ENCODE results near the gene MAPK11. TPM values are rescaled to one million over a fixed set of nuclear protein-coding genes. Genes with fewer than 3 reads are reported as not detected.

The MAPK11 gene
- total and polyA plus RNA-seq, 8 donors, result 0.29 to 13.6 (median 8.9) TPM; not detected in 1

DNA sequence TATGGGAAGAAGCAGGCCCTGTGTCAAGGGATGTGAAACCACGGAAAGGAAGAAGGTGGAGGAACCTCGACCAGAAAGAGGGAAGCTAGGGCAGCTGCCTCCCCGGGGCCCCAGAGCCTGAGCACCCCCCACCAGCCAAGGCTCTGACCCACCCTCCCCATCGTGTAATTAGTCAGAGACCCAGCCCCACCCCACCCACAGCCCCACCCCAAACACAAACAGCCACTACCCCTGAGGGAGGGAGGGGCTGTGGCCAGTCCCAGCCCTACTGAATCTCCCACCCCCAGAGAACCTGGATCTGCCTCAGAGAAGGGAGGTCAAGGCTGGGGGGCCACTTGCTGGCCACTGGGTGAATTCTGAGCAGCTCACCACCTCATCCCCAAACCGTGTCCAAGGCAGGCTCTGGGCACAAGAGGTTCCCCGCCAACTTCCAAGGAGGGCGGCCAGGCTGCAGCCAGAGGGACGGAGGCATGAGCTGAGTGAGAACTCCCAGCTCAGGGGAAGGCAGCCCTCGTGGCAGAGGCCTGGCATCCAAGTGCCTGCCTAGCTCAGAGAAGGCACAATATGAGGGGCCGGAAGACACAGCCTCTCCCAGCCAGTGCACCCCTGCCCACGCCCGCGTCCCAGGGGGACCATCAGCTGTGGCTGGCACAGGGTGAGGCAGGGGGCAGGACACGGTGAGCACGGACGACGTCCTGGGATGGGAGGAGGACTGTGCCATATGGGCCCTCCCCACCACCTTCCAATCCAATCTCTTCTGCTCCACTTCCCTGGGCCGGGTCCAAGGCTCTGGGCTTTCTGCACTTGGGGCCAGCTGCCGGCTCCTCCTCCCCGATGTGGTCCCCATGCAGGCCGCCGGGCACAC is 34.6 kb upstream of the MAPK11 start:
- Histone ChIP-seq H3K27me3 (peaks cover 0 to 10% (median 0%) of the 10 kb centered on the region in 3 donors), H3K9me3 (no peaks in the 10 kb centered on the region), H3K27ac (peak overlapping the region; percentile 94 to 96 (median 95)), H3K36me3 (peaks cover 0 to 6% (median 0%) of the 10 kb centered on the region in 4 donors), H3K4me3 (peak overlapping the region; percentile 84 to 94 (median 87)), H3K4me1 (peaks cover 72 to 88% (median 85%) of the 10 kb centered on the region in 4 donors)
- 13 to 27% (median 19%) methylated on average over 16 to 22 of the region's 22 CpGs for WGBS, 5 donors
- intact Hi-C loops (cut with DNase I; ENCODE audit: low total_unique reads), result no loop called here
- DNase-seq, result peak; percentile 77 to 88
- TF ChIP-seq POLR2AphosphoS5 (IDR thresholded peaks at IDR 0.05), result no peak
- no peak for TF ChIP-seq EP300 (IDR thresholded peaks at IDR 0.05)
- TF ChIP-seq, protein P1, sequence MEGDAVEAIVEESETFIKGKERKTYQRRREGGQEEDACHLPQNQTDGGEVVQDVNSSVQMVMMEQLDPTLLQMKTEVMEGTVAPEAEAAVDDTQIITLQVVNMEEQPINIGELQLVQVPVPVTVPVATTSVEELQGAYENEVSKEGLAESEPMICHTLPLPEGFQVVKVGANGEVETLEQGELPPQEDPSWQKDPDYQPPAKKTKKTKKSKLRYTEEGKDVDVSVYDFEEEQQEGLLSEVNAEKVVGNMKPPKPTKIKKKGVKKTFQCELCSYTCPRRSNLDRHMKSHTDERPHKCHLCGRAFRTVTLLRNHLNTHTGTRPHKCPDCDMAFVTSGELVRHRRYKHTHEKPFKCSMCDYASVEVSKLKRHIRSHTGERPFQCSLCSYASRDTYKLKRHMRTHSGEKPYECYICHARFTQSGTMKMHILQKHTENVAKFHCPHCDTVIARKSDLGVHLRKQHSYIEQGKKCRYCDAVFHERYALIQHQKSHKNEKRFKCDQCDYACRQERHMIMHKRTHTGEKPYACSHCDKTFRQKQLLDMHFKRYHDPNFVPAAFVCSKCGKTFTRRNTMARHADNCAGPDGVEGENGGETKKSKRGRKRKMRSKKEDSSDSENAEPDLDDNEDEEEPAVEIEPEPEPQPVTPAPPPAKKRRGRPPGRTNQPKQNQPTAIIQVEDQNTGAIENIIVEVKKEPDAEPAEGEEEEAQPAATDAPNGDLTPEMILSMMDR (IDR thresholded peaks at IDR 0.05), result no peak
- no peak for TF ChIP-seq POLR2A (IDR thresholded peaks at IDR 0.05)

DNA sequence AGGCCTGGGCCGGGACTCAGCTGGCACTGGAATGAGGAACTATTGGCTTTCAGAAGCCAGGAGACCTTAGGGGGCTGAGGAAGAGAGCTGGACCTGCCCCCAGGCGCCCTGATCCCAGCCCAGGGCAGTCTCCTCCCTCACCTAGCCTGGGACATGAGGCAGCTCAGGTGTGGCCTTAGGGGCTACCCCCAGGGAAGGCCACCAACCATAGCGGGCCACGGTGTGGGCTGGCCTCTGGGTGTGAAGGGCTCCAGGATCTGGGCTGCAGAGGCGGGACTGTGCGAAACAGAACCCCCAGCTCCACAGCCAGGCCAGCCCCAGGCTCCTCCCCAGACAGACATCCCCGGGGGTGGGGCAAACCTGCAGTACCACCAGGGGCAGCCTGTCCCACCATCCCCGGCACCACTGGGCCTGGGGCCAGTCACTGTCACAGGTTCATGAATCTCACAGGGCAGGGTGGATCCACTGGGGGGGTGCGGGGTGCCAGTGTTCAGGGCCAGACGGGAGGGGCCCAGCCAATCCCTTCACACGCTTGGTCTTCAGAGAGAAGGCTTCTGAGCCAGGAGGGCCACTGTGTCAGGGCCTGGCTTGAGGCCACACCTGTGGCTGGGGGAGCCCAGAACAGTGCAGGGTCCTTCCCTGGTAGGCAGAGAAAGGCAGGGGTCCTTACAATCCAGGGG is 33.8 kb upstream of the MAPK11 start:
- intact Hi-C loops (cut with DNase I; ENCODE audit: low total_unique reads), result no loop called here

DNA sequence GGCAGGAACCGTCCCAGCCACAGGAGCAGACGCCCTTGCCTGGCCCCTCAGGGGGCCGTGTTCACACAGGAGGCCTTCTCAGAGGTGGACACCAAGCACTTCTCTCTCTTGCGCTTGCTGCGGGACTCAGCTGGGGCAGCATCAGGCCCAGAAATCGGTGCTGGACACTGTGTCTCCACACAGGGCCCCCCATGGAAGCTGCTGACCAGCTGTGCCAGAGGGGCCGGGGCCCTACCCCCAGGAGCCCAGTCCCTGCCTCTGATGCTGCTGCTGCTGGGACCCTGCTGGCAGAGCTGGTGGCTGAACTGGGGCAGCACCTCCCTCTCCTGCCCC is 33.3 kb upstream of the MAPK11 start:
- H3K27me3 ChIP-seq, result peaks cover 0 to 18% (median 0%) of the 10 kb centered on the region in 3 donors
- peak overlapping the region; percentile 94 to 96 (median 95) for H3K27ac ChIP-seq
- DNase-seq, result no peak
- H3K36me3 ChIP-seq, result peaks cover 0 to 6% (median 0%) of the 10 kb centered on the region in 4 donors
- WGBS, 5 donors, result 36 to 64% (median 46%) methylated on average over 7 of the region's 7 CpGs
- peaks cover 85 to 93% (median 87%) of the 10 kb centered on the region in 4 donors for H3K4me1 ChIP-seq
- intact Hi-C loops (cut with DNase I; ENCODE audit: low total_unique reads), result no loop called here
- H3K4me3 ChIP-seq, result peak overlapping the region; percentile 3 to 88 (median 8)
- H3K9me3 ChIP-seq, result no peaks in the 10 kb centered on the region
- TF ChIP-seq EP300 (IDR thresholded peaks at IDR 0.05) (no peak), POLR2AphosphoS5 (IDR thresholded peaks at IDR 0.05) (no peak), POLR2A (IDR thresholded peaks at IDR 0.05) (no peak)
- TF ChIP-seq, protein P1 (IDR thresholded peaks at IDR 0.05), result no peak

More for the DNA sequence above, 33.8 kb upstream of the MAPK11 start:
- peak; percentile 71 to 79 for DNase-seq
- peak overlapping the region; percentile 94 to 96 (median 95) for H3K27ac ChIP-seq
- 20 to 40% (median 31%) methylated on average over 2 to 11 of the region's 11 CpGs for WGBS, 5 donors
- H3K9me3 ChIP-seq, result no peaks in the 10 kb centered on the region
- H3K27me3 ChIP-seq, result peaks cover 0 to 18% (median 0%) of the 10 kb centered on the region in 3 donors
- TF ChIP-seq POLR2AphosphoS5 (IDR thresholded peaks at IDR 0.05) (peak in 2 of 3 donors; percentile 52 to 53), EP300 (IDR thresholded peaks at IDR 0.05) (no peak), POLR2A (IDR thresholded peaks at IDR 0.05) (peak in 1 of 4 donors; percentile 23)
- TF ChIP-seq, protein P1 (IDR thresholded peaks at IDR 0.05), result peak in 1 of 7 experiments; percentile 5
- H3K4me1 ChIP-seq, result peaks cover 80 to 93% (median 87%) of the 10 kb centered on the region in 4 donors
- peak overlapping the region; percentile 7 to 88 (median 85) for H3K4me3 ChIP-seq
- peaks cover 0 to 6% (median 0%) of the 10 kb centered on the region in 4 donors for H3K36me3 ChIP-seq

DNA sequence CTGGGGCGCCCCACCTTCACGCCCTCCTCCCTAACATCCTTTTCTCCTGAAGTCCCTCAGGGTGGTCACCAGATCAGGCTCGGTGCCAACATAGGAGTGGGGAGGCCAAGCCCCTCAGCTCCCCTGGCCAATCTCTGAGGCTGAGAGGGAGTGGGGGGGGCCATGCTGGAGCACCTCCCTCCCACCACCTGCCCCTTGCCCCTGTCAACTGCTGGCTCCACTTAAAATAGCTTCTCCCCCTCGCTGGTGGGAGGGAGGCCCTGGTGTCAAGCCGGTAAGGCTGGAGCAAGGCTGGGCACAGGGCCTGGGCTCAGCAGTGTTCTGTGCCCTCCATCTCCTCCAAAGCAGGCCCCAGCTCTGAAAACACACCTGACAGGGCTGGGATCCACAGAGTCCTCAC is 32.4 kb upstream of the MAPK11 start:
- no peak for TF ChIP-seq EP300 (IDR thresholded peaks at IDR 0.05)
- no peak for TF ChIP-seq POLR2AphosphoS5 (IDR thresholded peaks at IDR 0.05)
- TF ChIP-seq, protein P1 (IDR thresholded peaks at IDR 0.05), result no peak
- TF ChIP-seq POLR2A (IDR thresholded peaks at IDR 0.05), result no peak
- Histone ChIP-seq H3K4me1 (peaks cover 87 to 94% (median 88%) of the 10 kb centered on the region in 4 donors), H3K27ac (peak overlapping the region; percentile 94 to 96 (median 95)), H3K9me3 (no peaks in the 10 kb centered on the region), H3K4me3 (peak overlapping the region in 1 of 4 donors; percentile 33), H3K36me3 (peaks cover 0 to 6% (median 0%) of the 10 kb centered on the region in 4 donors), H3K27me3 (peaks cover 0 to 18% (median 0%) of the 10 kb centered on the region in 3 donors)
- peak; percentile 25 to 53 for DNase-seq
- intact Hi-C loops (cut with DNase I; ENCODE audit: low total_unique reads), result no loop called here
- 33 to 50% (median 42%) methylated on average over 3 to 5 of the region's 5 CpGs for WGBS, 5 donors
